PFSK-1 (cell line): Measurements from ENCODE around the gene HOXB9.

Experiments
- FOXP2 ChIP-seq: optimal IDR thresholded peaks from 2 replicates; pipeline ENCODE3; 2011; ENCODE audit warnings: borderline replicate concordance, control low read depth, inconsistent platforms; ENCODE audit not compliant: insufficient read depth; ENCODE audit errors: extremely low read length, extremely low read depth
- POLR2AphosphoS5 ChIP-seq: IDR thresholded peaks from 2 replicates; pipeline ENCODE4 v1.6.1; 2012; ENCODE audit warnings: low read depth, mild to moderate bottlenecking, control low read depth, low read length, moderate library complexity
- SIN3A ChIP-seq: IDR thresholded peaks from 2 replicates; pipeline ENCODE4 v1.6.1; 2012; ENCODE audit warnings: mild to moderate bottlenecking, low read length, moderate library complexity, borderline replicate concordance; ENCODE audit not compliant: insufficient read depth
- TAF1 ChIP-seq: IDR thresholded peaks from 2 replicates; pipeline ENCODE4 v1.6.1; 2012; ENCODE audit warnings: low read length, control low read depth, borderline replicate concordance; ENCODE audit not compliant: insufficient read depth
- TF ChIP-seq, protein P1 (sequence below), 2 experiments: IDR thresholded peaks; 2 replicates each; pipeline versions ENCODE4 v1.6.1 to v1.8.0; 2011 to 2012; ENCODE audit warnings: low read depth in 2 of 2, low read length in 2 of 2, control low read depth in 1 of 2, inconsistent platforms in 1 of 2, mild to moderate bottlenecking in 1 of 2, moderate library complexity in 1 of 2; ENCODE audit not compliant: insufficient read depth in 1 of 2

HOXB9 gene

DNA sequence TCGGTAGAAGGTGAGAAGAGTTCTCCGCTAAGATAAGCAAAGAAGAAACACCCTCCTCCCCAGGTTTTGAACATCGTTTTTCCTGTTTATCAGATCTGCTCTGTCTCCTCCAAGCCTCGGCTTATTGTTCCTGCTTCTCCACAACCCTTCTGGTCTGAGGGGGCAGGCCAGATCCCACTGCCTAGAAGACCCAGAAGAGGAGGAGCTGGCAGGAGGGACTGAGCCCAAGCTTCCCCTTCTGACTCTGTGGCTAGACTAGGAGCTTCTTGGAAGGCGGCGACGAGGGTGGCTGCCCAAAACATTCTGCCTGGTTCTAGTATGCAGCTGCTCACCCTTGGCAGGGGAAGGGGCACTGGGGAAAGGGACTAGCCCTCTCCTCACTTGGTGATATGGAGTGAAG lies 27.4 kb downstream of the HOXB9 start:
- TF ChIP-seq, protein P1, sequence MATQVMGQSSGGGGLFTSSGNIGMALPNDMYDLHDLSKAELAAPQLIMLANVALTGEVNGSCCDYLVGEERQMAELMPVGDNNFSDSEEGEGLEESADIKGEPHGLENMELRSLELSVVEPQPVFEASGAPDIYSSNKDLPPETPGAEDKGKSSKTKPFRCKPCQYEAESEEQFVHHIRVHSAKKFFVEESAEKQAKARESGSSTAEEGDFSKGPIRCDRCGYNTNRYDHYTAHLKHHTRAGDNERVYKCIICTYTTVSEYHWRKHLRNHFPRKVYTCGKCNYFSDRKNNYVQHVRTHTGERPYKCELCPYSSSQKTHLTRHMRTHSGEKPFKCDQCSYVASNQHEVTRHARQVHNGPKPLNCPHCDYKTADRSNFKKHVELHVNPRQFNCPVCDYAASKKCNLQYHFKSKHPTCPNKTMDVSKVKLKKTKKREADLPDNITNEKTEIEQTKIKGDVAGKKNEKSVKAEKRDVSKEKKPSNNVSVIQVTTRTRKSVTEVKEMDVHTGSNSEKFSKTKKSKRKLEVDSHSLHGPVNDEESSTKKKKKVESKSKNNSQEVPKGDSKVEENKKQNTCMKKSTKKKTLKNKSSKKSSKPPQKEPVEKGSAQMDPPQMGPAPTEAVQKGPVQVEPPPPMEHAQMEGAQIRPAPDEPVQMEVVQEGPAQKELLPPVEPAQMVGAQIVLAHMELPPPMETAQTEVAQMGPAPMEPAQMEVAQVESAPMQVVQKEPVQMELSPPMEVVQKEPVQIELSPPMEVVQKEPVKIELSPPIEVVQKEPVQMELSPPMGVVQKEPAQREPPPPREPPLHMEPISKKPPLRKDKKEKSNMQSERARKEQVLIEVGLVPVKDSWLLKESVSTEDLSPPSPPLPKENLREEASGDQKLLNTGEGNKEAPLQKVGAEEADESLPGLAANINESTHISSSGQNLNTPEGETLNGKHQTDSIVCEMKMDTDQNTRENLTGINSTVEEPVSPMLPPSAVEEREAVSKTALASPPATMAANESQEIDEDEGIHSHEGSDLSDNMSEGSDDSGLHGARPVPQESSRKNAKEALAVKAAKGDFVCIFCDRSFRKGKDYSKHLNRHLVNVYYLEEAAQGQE (IDR thresholded peaks at IDR 0.05; ENCODE audit: insufficient read depth in 1 of 2, low read depth in 2 of 2, low read length in 2 of 2), result no peak
- TF ChIP-seq TAF1 (no peak), POLR2AphosphoS5 (no peak), FOXP2 (no peak), SIN3A (no peak)

DNA sequence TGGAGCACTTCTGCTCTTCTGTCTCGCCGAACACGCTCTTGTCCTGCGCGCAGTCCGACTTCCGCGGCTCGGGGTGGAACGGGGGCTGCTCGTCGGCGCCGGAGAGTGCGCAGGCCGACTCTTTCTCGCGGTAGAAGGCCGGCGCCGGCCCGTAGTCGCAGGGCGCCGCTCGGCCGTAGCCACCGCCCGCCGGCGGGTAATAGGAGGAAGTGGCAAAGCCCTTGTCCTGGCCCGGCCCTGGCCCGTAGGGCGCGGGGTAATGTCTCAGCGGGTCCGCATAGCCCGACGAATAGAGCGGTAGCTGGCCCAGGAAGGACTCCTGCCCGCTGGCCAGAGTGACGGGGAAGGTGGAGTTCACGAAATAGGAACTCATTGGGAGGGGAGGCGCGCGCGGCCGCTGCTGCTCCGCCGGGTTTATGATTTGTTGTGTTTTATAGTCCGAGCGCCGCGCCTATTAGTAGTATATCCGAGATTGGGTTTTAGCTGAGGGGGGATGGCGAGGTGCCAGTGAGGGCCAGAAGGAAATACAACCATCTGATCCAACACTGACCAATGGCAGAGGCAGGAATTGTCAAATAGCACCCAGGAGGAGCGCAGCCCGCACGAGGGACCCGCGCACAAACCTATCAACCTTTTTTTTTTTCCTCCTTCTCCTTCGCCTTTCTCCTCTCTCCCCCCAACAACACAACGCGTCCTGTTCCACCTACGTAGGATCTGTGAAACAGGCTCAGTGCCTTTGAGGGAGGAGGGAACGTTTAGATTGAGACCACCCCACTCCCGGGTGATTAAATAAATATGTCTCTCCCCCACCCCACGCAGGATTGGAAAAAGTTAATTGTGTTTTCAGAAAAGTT lies 28.2 kb downstream of the HOXB9 start:
- TF ChIP-seq TAF1 (no peak), FOXP2 (no peak)
- TF ChIP-seq, protein P1 (IDR thresholded peaks at IDR 0.05; ENCODE audit: insufficient read depth in 1 of 2, low read depth in 2 of 2, low read length in 2 of 2), result no peak

DNA sequence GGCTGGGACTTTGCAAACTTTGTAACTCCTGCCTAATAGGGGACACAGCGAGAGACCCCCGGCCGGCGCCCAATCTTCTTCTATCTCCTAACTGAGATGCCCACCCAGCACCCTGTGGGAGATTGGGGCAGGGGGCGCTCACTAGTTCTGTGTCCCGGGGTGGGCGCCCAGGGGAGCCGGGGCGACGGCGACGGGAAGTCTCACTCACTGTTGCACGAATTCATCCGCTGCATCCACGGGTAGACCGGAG lies 28.7 kb downstream of the HOXB9 start:
- TF ChIP-seq FOXP2, result no peak
- TF ChIP-seq, protein P1 (IDR thresholded peaks at IDR 0.05; ENCODE audit: insufficient read depth in 1 of 2, low read depth in 2 of 2, low read length in 2 of 2), result no peak
- TF ChIP-seq POLR2AphosphoS5, result no peak
- no peak for TF ChIP-seq TAF1
- TF ChIP-seq SIN3A, result no peak

DNA sequence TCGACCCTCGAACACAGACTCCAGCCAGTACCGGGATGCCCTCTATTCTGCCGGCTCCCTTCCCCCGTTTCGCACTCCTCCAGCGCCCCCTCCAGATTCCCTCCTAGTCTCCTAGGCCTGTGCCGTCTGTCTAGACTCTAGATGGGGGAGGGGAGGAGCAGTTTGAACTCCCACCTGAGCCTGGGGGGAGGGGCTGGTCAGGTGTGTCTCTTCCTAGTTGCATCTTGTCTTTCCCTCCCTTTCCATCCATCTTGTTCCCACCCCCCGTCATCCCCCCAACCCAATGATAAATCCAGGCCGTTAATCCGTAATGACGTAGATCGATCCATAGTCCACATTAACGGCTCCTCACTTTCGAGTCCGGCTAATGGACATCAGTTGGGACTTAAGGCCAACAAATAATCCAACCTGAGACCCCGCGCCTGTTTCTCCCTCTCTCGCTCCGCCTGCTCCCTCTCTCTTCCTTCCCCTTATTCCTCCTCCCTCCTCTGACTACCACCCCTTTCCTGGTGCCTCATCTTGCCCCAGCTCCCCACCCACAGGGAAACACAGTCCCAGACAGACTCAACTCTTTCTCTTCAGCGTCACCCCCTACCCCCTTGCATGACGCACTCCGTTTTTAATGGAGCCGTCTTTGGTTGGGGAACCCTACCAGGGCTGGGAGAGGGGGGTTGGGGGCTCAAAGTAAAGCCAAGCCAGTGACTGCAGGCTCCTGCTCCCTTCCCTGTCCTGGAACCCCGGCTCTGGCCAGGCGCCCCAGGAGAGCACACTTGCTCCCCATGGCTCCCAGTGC lies 29.2 kb downstream of the HOXB9 start:
- TF ChIP-seq, protein P1 (IDR thresholded peaks at IDR 0.05; ENCODE audit: insufficient read depth in 1 of 2, low read depth in 2 of 2, low read length in 2 of 2), result no peak
- no peak for TF ChIP-seq TAF1
- TF ChIP-seq FOXP2, result no peak
- no peak for TF ChIP-seq SIN3A
- TF ChIP-seq POLR2AphosphoS5, result no peak
